Choroid plexus epithelial cell (primary cell): ENCODE measurements around the gene GBP7.
A peak's percentile ranks its signal among the peaks of the same experiment; 100 is the strongest.
"Not testable (repeated sequence)": the region's sequence is repeated elsewhere in the genome, so short reads cannot be mapped to it uniquely, and the experiment has no call there.

Experiments
- DNase-seq: peaks from one replicate; pipeline ENCODE4 v3.0.0-alpha.2; 2010; ENCODE audit warnings: low read depth
- H3K4me3 ChIP-seq: 2 replicates; pipeline ENCODE4 v1.5.1; 2011; ENCODE audit warnings: low read depth, mild to moderate bottlenecking, control low read depth, low read length, moderate library complexity
- TF ChIP-seq, protein P1 (sequence below): conservative IDR thresholded peaks from 2 replicates; pipeline ENCODE4 v1.5.1; 2011; ENCODE audit warnings: low read depth, mild to moderate bottlenecking, control low read depth, inconsistent platforms, low read length, moderate library complexity

Gene GBP7

DNA sequence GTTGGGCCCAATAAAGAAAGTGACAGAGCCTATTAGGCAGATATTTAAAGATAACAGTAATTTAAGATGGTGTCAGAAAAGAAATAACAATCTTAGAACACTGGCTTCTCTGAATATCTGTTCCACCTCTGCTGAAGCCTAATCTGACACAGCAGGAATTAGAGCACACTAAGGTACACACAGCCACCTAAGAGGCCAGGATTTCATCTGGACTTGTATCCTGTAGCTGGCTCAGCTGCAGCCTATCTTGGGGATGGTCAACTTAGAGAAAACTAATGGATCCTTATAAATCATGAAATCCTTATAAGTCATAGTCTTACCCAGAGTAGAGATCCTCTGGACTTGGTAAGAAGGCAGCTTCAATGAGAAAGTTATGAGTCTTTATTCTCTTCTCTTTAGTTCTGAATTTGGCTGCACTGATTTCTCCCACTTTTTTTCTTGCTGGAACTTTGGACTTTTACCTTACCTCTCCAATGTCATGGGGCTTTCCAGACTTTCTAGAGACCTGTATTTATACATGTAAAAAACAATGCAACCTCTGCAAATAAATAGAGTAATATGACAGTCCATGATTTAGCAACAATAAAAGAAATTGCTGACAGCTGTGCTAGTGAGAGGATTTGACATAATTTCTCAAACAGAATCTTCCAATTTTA lies at the start of gene GBP7:
Gene GBP7, minus strand, starts transcription at position 403 of the 656 bp plus-strand sequence. CDS start 4,068 bp downstream, outside the sequence.
- DNase-seq, result no peak
- TF ChIP-seq, protein P1, sequence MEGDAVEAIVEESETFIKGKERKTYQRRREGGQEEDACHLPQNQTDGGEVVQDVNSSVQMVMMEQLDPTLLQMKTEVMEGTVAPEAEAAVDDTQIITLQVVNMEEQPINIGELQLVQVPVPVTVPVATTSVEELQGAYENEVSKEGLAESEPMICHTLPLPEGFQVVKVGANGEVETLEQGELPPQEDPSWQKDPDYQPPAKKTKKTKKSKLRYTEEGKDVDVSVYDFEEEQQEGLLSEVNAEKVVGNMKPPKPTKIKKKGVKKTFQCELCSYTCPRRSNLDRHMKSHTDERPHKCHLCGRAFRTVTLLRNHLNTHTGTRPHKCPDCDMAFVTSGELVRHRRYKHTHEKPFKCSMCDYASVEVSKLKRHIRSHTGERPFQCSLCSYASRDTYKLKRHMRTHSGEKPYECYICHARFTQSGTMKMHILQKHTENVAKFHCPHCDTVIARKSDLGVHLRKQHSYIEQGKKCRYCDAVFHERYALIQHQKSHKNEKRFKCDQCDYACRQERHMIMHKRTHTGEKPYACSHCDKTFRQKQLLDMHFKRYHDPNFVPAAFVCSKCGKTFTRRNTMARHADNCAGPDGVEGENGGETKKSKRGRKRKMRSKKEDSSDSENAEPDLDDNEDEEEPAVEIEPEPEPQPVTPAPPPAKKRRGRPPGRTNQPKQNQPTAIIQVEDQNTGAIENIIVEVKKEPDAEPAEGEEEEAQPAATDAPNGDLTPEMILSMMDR, result no peak
- H3K4me3 ChIP-seq, result no peak within 1 kb of the TSS

GRCh38 chr1:89221341-89221740 lies 45.5 kb upstream of the GBP7 start:
- H3K4me3 ChIP-seq, result no peak overlapping the region
- DNase-seq, result no peak
- TF ChIP-seq, protein P1, result no peak

DNA sequence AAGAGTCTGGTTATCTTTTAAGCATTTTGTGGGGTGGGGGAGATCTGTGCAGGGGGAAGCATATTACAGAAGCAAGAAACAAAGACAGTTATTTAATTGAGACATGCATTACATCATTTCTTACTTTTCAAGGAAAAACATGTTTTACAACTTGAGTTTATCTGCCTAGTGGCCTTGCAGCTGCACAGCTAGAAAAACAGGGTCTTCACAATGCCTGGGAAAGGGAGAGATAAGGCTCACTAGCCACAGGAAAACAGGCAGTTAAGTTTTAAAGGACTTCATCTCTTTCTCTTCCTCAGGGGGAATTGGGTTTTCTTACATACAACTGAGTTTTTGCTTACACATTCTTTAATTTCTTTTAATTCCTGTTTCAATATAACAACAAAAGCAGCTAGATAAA lies 44.0 kb upstream of the GBP7 start:
- not testable (repeated sequence) for H3K4me3 ChIP-seq, DNase-seq

GRCh38 chr1:89218941-89219340 lies 43.1 kb upstream of the GBP7 start:
- not testable (repeated sequence) for DNase-seq, H3K4me3 ChIP-seq

- TF ChIP-seq, protein P1, result no peak
- H3K4me3 ChIP-seq, result no peak overlapping the region
- DNase-seq, result no peak
Observed at GRCh38 chr1:89213347-89213746, 37.5 kb upstream of the GBP7 start.

GRCh38 chr1:89211035-89211634 lies 35.3 kb upstream of the GBP7 start:
- no peak overlapping the region for H3K4me3 ChIP-seq
- TF ChIP-seq, protein P1, result no peak
- DNase-seq, result no peak

DNA sequence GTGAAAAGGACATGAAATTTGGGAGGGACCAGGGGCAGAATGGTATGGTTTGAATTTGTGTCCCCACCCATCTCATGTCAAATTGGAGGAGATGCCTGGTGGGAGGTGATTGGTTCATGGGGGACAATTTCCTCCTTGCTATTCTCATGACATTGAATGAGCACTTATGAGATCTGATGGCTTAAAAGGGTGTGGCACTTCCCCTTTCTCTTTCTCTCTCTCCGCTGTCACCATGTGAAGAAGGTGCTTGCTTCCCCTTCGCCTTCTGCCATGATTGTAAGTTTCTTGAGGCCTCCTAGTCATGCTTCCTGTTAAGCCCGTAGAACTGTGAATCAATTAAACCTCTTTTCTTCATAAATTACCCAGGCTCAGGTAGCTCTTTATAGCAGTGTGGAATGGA lies 30.6 kb upstream of the GBP7 start:
- no peak overlapping the region for H3K4me3 ChIP-seq
- no peak for DNase-seq
- TF ChIP-seq, protein P1, result no peak

DNA sequence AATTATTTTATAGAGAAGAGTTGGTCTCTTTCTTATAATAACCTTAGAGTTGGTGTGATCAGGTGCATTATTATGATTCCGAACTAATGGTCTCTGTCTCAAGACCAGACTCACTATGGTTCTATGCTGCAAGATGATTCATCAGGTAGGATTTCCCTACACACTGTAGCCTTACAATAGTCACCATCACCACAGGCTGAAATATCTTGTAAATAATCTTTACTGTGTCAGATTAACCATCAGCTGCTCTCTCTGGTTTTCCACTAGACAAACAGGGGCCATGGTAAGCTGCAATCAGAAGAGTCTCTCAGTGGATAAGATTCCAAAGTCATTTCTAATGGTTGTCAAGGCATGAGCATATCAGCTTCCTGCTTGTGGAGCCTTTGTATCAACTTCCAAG lies 27.4 kb upstream of the GBP7 start:
- H3K4me3 ChIP-seq, result no peak overlapping the region
- TF ChIP-seq, protein P1, result no peak
- peak; percentile 7 for DNase-seq
